Lower leg skin (tissue), 4 donors: ENCODE data around the gene CYP2S1. TPM values are rescaled to one million over a fixed set of nuclear protein-coding genes. Genes with fewer than 3 reads are reported as not detected.
"Not testable (repeated sequence)": the region's sequence is repeated elsewhere in the genome, so short reads cannot be mapped to it uniquely, and the experiment has no call there.

Source experiments
- DNase-seq, 2 donors: peaks; one replicate each; pipeline ENCODE4 v3.0.0-alpha.2; 2019; ENCODE audit warnings: low spot score in 2 of 2
- H3K4me3 ChIP-seq: fragments of 200-600 bp; sonication (generic); 2 replicates; pipeline ENCODE4 v1.5.1; 2017; ENCODE audit warnings: mild to moderate bottlenecking, low read depth; ENCODE audit not compliant: poor library complexity, severe bottlenecking
- POLR2A ChIP-seq, 2 donors: fragments of 450-650 bp; IDR thresholded peaks; one replicate each; pipeline ENCODE4 v1.6.1; 2016 to 2017; ENCODE audit warnings: antibody characterized with exemption in 2 of 2, mild to moderate bottlenecking in 1 of 2, moderate library complexity in 1 of 2
- WGBS, 2 donors: methylation state at CpG; one replicate each; pipeline ENCODE4 v1.1.5; 2018; 5-methylcytosine and 5-hydroxymethylcytosine counted together
- intact Hi-C: fragments of 100-400 bp; cut with DNase I; formaldehyde crosslinking; loops from one replicate; pipeline ENCODE4 v1.15.0; 2023; ENCODE audit warnings: low total_unique reads
- total RNA-seq, 4 donors: library from RNA; depleted of rRNA; stranded (reverse); fragments of >200 nt; gene quantifications; one replicate each; pipeline ENCODE4 v1.1.0, GENCODE V29; 2016
- TF ChIP-seq, protein P1 (sequence below), 3 donors: fragments of 450-650 bp; IDR thresholded peaks; one replicate each; pipeline ENCODE4 v1.5.1; 2016; ENCODE audit warnings: antibody characterized with exemption in 3 of 3, mild to moderate bottlenecking in 3 of 3, moderate library complexity in 2 of 3

Gene CYP2S1
- total RNA-seq, 4 donors from 2014 or later, result 0.49 to 3.8 (median 1.9) TPM

DNA sequence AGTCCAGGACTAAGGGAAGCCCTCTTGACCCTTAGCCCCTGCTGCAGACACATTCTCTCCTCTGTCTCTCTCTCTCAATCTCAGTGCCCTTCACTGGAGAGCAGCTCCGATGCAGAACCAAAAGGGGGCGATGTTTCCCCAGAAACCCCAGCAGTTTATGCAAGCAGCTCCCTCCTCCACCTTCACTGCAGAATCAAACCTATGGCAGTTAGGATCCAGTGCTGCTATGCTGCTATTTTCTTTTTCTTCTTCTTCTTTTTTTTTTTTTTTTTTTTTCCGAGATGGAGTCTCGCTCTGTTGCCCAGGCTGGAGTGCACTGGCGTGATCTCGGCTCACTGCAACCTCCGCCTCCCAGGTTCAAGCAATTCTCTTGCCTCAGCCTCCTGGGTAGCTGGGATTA is 11.3 kb downstream of the CYP2S1 start:
- intact Hi-C loops, result loop anchor here (5.0 kb wide), 2 partner anchors 58 to 103 kb away; partner anchors contain the start of gene HNRNPUL1
- H3K4me3 ChIP-seq, result not testable (repeated sequence)
- 26 to 50% methylated on average over 7 of the region's 7 CpGs for WGBS, 2 donors
- TF ChIP-seq, protein P1, sequence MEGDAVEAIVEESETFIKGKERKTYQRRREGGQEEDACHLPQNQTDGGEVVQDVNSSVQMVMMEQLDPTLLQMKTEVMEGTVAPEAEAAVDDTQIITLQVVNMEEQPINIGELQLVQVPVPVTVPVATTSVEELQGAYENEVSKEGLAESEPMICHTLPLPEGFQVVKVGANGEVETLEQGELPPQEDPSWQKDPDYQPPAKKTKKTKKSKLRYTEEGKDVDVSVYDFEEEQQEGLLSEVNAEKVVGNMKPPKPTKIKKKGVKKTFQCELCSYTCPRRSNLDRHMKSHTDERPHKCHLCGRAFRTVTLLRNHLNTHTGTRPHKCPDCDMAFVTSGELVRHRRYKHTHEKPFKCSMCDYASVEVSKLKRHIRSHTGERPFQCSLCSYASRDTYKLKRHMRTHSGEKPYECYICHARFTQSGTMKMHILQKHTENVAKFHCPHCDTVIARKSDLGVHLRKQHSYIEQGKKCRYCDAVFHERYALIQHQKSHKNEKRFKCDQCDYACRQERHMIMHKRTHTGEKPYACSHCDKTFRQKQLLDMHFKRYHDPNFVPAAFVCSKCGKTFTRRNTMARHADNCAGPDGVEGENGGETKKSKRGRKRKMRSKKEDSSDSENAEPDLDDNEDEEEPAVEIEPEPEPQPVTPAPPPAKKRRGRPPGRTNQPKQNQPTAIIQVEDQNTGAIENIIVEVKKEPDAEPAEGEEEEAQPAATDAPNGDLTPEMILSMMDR (IDR thresholded peaks at IDR 0.05), result peak in 1 of 3 donors; percentile 60
- peak; percentile 76 to 95 for DNase-seq

DNA sequence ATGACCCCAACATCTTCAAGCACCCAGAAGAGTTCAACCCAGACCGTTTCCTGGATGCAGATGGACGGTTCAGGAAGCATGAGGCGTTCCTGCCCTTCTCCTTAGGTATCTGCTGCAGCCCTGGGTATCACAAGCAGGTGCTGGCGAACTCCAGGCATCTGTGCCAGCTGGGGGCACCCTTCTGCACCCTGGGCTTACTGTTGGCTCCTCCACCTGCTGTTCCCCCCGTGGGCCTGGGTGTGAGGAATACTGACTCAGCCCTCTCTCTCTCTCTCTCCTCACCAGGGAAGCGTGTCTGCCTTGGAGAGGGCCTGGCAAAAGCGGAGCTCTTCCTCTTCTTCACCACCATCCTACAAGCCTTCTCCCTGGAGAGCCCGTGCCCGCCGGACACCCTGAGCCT is 13.0 kb downstream of the CYP2S1 start:
- TF ChIP-seq POLR2A (IDR thresholded peaks at IDR 0.05), result no peak
- TF ChIP-seq, protein P1 (IDR thresholded peaks at IDR 0.05), result no peak
- 69 to 70% methylated on average over 10 of the region's 10 CpGs for WGBS, 2 donors
- no peak for DNase-seq
- no peak overlapping the region for H3K4me3 ChIP-seq
- intact Hi-C loops, result no loop called here

DNA sequence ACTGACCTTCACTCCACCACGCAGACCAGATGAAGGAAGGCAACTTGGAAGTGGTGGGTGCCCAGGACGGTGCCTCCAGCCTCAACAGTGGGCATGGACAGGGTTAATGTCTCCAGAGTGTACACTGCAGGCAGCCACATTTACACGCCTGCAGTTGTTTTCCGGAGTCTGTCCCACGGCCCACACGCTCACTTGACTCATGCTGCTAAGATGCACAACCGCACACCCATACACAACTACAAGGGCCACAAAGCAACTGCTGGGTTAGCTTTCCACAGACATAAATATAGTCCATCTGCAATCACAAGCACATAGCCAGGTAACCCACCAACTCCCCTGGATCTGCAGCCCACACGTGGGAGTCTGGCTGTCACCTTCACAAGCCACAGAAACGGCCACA is 13.4 kb downstream of the CYP2S1 start:
- TF ChIP-seq, protein P1 (IDR thresholded peaks at IDR 0.05), result no peak
- no peak for TF ChIP-seq POLR2A (IDR thresholded peaks at IDR 0.05)
- intact Hi-C loops, result no loop called here
- DNase-seq, result no peak
- H3K4me3 ChIP-seq, result no peak overlapping the region
- 71 to 76% methylated on average over 9 of the region's 9 CpGs for whole genome bisulfite sequencing, 2 donors

DNA sequence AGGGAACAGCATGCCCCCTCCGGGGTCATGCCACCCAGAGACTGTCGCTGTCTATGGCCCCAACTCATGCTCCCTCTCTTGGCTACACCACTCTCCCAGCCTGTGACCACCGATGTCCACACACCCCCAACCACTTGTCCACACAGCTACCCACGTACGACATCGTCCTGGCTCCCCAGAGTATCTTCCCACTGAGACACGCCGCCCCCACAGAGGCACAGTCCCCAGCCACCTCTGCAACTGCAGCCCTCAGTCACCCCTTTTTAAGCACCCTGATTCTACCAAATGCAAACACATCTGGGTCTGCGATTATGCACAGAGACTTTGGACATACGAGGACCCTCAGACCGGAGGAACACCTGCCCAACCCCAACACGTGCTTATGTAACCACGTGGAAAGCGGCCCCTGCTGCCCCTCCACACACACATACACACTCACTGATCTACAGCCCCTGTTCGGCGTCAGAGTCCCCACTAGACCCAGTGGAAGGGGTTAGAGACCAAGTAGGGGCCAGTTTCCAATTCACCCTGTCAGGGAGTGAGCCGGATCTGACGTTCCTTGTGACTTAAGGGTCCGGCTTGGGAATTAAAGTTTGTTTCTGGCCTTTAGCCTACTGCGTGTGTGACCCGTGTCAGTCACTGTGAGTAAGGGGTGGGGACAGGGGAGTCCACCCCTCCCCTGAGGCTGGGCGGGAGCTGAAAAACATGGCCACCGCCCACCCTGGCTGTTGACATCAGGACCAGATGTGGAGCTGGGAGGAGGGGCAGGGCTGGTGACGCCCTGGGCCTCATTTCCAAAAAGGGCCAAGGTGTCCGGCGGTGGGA is 14.1 kb downstream of the CYP2S1 start:
- peak; percentile 84 to 97 for DNase-seq
- WGBS, 2 donors, result 52 to 54% methylated on average over 25 to 26 of the region's 26 CpGs
- no peak overlapping the region for H3K4me3 ChIP-seq
- TF ChIP-seq, protein P1 (IDR thresholded peaks at IDR 0.05), result no peak
- no peak for TF ChIP-seq POLR2A (IDR thresholded peaks at IDR 0.05)
- intact Hi-C loops, result no loop called here

DNA sequence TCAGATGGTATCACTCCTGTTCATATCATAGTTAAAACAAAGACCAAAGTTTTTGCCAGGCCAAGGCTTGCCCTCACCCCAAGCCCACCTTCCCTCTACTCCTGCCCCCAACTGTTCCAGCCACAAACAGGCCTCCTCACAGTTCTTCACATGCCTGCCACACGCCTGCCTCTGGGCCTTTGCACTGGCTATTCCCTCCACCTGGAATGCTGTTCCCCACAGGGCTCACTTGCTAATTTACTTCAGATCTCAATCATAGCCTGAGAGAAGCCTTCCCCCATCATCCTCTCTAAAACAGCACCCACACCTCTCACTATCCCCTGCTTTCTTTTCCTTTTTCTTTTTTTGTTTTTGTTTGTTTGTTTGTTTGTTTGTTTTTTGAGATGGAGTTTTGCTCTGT is 21.1 kb downstream of the CYP2S1 start:
- 89 to 100% methylated on average over 1 of the region's 1 CpG for WGBS, 2 donors
- TF ChIP-seq, protein P1 (IDR thresholded peaks at IDR 0.05), result no peak
- no peak for TF ChIP-seq POLR2A (IDR thresholded peaks at IDR 0.05)
- no peak for DNase-seq

More for the DNA sequence above, 21.1 kb downstream of the CYP2S1 start:
- H3K4me3 ChIP-seq, result no peak overlapping the region
- intact Hi-C loops, result no loop called here
